Measurements from ENCODE around the gene C1orf159. TPM values are rescaled to one million over a fixed set of nuclear protein-coding genes. Genes with fewer than 3 reads are reported as not detected.
A peak's percentile ranks its signal among the peaks of the same experiment; 100 is the strongest.

The C1orf159 gene
- polyA plus RNA-seq, 1 donor (not counting 4 experiments of a cell fraction or from before 2014, with no cell fraction given) = 6.1 TPM

GRCh38 chr1:1069711-1070676 is 45.9 kb downstream of the C1orf159 start:
- dilution Hi-C loops (cut with MboI; ENCODE audit: extremely low pct_ligation_motif_present, low sequenced_read_pairs) = no loop called here
- peak overlapping the region; percentile 58 for H3K4me2 ChIP-seq (ENCODE audit: control insufficient read depth, extremely low read depth, insufficient read depth, low read depth, low read length)
- peak overlapping the region; percentile 4 for H3K9ac ChIP-seq (ENCODE audit: control insufficient read depth, extremely low read depth, insufficient read depth, low read length)
- H3K79me2 ChIP-seq (ENCODE audit: control insufficient read depth, insufficient read depth, low read length) = no peaks in the 10 kb centered on the region
- H3K36me3 ChIP-seq (ENCODE audit: control insufficient read depth in 2 of 2, extremely low read depth in 1 of 2, insufficient read depth in 2 of 2, low read length in 2 of 2) = no peaks in the 10 kb centered on the region
- TF ChIP-seq, protein P1, sequence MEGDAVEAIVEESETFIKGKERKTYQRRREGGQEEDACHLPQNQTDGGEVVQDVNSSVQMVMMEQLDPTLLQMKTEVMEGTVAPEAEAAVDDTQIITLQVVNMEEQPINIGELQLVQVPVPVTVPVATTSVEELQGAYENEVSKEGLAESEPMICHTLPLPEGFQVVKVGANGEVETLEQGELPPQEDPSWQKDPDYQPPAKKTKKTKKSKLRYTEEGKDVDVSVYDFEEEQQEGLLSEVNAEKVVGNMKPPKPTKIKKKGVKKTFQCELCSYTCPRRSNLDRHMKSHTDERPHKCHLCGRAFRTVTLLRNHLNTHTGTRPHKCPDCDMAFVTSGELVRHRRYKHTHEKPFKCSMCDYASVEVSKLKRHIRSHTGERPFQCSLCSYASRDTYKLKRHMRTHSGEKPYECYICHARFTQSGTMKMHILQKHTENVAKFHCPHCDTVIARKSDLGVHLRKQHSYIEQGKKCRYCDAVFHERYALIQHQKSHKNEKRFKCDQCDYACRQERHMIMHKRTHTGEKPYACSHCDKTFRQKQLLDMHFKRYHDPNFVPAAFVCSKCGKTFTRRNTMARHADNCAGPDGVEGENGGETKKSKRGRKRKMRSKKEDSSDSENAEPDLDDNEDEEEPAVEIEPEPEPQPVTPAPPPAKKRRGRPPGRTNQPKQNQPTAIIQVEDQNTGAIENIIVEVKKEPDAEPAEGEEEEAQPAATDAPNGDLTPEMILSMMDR (optimal IDR thresholded peaks at IDR 0.05 in 1 of 3, IDR thresholded peaks at IDR 0.05 in 1 of 3, conservative IDR thresholded peaks at IDR 0.05 in 1 of 3; ENCODE audit: extremely low read depth in 1 of 3, insufficient read depth in 2 of 3, low read length in 3 of 3) = no peak
- TF ChIP-seq EZH2 (IDR thresholded peaks at IDR 0.05; ENCODE audit: low read length) = no peak
- FAIRE-seq = no peak
- no peak overlapping the region for H2AFZ ChIP-seq (ENCODE audit: control insufficient read depth, low read length)
- no peak overlapping the region for H3K27ac ChIP-seq (ENCODE audit: control insufficient read depth, insufficient read depth, low read length)
- peaks cover 21% of the 10 kb centered on the region for H3K4me1 ChIP-seq (ENCODE audit: control insufficient read depth, extremely low read depth, insufficient read depth, low read length)
- H3K9me1 ChIP-seq (ENCODE audit: control insufficient read depth, extremely low read depth, insufficient read depth, low read length) = no peaks in the 10 kb centered on the region
- H3K27me3 ChIP-seq (ENCODE audit: control insufficient read depth, extremely low read depth, insufficient read depth, low read length) = peaks cover 18% of the 10 kb centered on the region
- no peak for DNase-seq (ENCODE audit: low read depth, low spot score)
- no peaks in the 10 kb centered on the region for H3K9me3 ChIP-seq (ENCODE audit: control insufficient read depth, low read depth, low read length)
- peak overlapping the region in 1 of 3 experiments; percentile 56 for H3K4me3 ChIP-seq (ENCODE audit: control insufficient read depth in 2 of 3, extremely low read depth in 1 of 3, insufficient read depth in 2 of 3, low read depth in 1 of 3, low read length in 3 of 3)
- H4K20me1 ChIP-seq (ENCODE audit: control insufficient read depth, extremely low read depth, insufficient read depth, low read length) = no peaks in the 10 kb centered on the region

- Histone ChIP-seq H3K27ac (ENCODE audit: control insufficient read depth, insufficient read depth, low read length) (no peak overlapping the region), H3K4me2 (ENCODE audit: control insufficient read depth, extremely low read depth, insufficient read depth, low read depth, low read length) (peak overlapping the region; percentile 58), H3K9me3 (ENCODE audit: control insufficient read depth, low read depth, low read length) (no peaks in the 10 kb centered on the region), H4K20me1 (ENCODE audit: control insufficient read depth, extremely low read depth, insufficient read depth, low read length) (no peaks in the 10 kb centered on the region), H3K4me3 (ENCODE audit: control insufficient read depth in 2 of 3, extremely low read depth in 1 of 3, insufficient read depth in 2 of 3, low read depth in 1 of 3, low read length in 3 of 3) (peak overlapping the region; percentile 55 to 61 (median 56)), H3K9ac (ENCODE audit: control insufficient read depth, extremely low read depth, insufficient read depth, low read length) (no peak overlapping the region), H3K9me1 (ENCODE audit: control insufficient read depth, extremely low read depth, insufficient read depth, low read length) (no peaks in the 10 kb centered on the region), H3K36me3 (ENCODE audit: control insufficient read depth in 2 of 2, extremely low read depth in 1 of 2, insufficient read depth in 2 of 2, low read length in 2 of 2) (no peaks in the 10 kb centered on the region), H3K79me2 (ENCODE audit: control insufficient read depth, insufficient read depth, low read length) (no peaks in the 10 kb centered on the region), H2AFZ (ENCODE audit: control insufficient read depth, low read length) (peak overlapping the region; percentile 90), H3K4me1 (ENCODE audit: control insufficient read depth, extremely low read depth, insufficient read depth, low read length) (peaks cover 19% of the 10 kb centered on the region), H3K27me3 (ENCODE audit: control insufficient read depth, extremely low read depth, insufficient read depth, low read length) (peaks cover 12% of the 10 kb centered on the region)
- FAIRE-seq (peak; percentile 52), DNase-seq (ENCODE audit: low read depth, low spot score) (peak; percentile 66)
- dilution Hi-C loops (cut with MboI; ENCODE audit: extremely low pct_ligation_motif_present, low sequenced_read_pairs) = no loop called here
- TF ChIP-seq, protein P1 (optimal IDR thresholded peaks at IDR 0.05 in 1 of 3, IDR thresholded peaks at IDR 0.05 in 1 of 3, conservative IDR thresholded peaks at IDR 0.05 in 1 of 3; ENCODE audit: extremely low read depth in 1 of 3, insufficient read depth in 2 of 3, low read length in 3 of 3) = no peak
- TF ChIP-seq EZH2 (IDR thresholded peaks at IDR 0.05; ENCODE audit: low read length) = no peak
Observed at GRCh38 chr1:1069056-1069710, 46.7 kb downstream of the C1orf159 start.

All from keratinocyte (primary cell).